Cardiac muscle cell (in vitro differentiated cells and primary cell): ENCODE results near the gene TRMT44. TPM values are rescaled to one million over a fixed set of nuclear protein-coding genes. Genes with fewer than 3 reads are reported as not detected.

Source experiments
- DNase-seq, 2 donors: peaks; one replicate each; pipeline versions ENCODE4 v3.0.0 to v3.0.0-alpha.2; 2010 to 2017; ENCODE audit warnings: low read depth in 1 of 2, low spot score in 1 of 2
- H3K27ac ChIP-seq: fragments of 200-600 bp; sonication (generic); 2 replicates; pipeline ENCODE4 v1.5.1; 2016
- H3K27me3 ChIP-seq: fragments of 200-600 bp; sonication (generic); 2 replicates; pipeline ENCODE4 v1.6.0; 2016; ENCODE audit warnings: control low read depth
- H3K36me3 ChIP-seq: fragments of 200-600 bp; sonication (generic); 2 replicates; pipeline ENCODE4 v1.5.1; 2016; ENCODE audit warnings: control low read depth
- H3K4me1 ChIP-seq: fragments of 200-600 bp; sonication (generic); 2 replicates; pipeline ENCODE4 v1.8.1; 2017; ENCODE audit warnings: low read depth, mild to moderate bottlenecking, mixed run types
- H3K4me3 ChIP-seq: fragments of 200-600 bp; sonication (generic); 2 replicates; pipeline ENCODE4 v1.5.1; 2016; ENCODE audit warnings: mild to moderate bottlenecking
- H3K9me3 ChIP-seq: fragments of 200-600 bp; sonication (generic); 2 replicates; pipeline ENCODE4 v1.5.1; 2017; ENCODE audit warnings: low read depth, mild to moderate bottlenecking, control low read depth
- polyA plus RNA-seq: library from polyadenylated mRNA; unstranded; fragments of >200 nt; fragmentation: Nextera tagmentation; extraction: Ambion mirVana; gene quantifications from 2 replicates; pipeline ENCODE4 v1.2.1, GENCODE V29; 2016
- total RNA-seq: library from RNA; depleted of rRNA; stranded (reverse); fragments of >200 nt; gene quantifications from 2 replicates; pipeline ENCODE4 v1.2.3, GENCODE V29; 2016
- TF ChIP-seq, protein P1 (sequence below): IDR thresholded peaks from 2 replicates; pipeline ENCODE4 v1.5.1; 2012; ENCODE audit warnings: low read depth, mild to moderate bottlenecking, low read length

Gene TRMT44
- total and polyA plus RNA-seq, 2 experiments from 2014 or later: 20.6 to 66.9 TPM

DNA sequence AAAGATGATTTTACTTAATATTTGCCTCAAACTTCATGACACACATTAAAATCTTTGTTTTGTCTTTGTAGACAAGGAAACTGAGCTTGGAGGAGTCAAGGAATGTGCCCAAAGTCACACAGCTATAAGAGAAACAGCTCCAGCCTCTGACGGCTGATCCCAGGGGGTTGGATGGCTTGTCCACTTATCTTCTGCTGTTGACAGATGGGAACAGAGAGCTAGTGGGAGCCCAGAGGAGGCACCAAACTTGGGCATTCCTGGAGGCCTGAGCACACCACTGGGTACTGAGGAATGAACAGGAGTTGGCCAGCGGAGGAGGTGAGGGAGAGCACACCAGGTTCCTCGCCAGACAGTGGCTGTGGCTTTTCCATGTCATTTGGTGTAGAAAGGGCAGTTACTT lies 83.2 kb downstream of the TRMT44 start:
- no peaks in the 10 kb centered on the region for H3K4me1 ChIP-seq
- H3K36me3 ChIP-seq: no peaks in the 10 kb centered on the region
- no peak overlapping the region for H3K4me3 ChIP-seq
- DNase-seq: peak in 1 of 2 donors; percentile 34
- H3K27me3 ChIP-seq: no peaks in the 10 kb centered on the region
- TF ChIP-seq, protein P1, sequence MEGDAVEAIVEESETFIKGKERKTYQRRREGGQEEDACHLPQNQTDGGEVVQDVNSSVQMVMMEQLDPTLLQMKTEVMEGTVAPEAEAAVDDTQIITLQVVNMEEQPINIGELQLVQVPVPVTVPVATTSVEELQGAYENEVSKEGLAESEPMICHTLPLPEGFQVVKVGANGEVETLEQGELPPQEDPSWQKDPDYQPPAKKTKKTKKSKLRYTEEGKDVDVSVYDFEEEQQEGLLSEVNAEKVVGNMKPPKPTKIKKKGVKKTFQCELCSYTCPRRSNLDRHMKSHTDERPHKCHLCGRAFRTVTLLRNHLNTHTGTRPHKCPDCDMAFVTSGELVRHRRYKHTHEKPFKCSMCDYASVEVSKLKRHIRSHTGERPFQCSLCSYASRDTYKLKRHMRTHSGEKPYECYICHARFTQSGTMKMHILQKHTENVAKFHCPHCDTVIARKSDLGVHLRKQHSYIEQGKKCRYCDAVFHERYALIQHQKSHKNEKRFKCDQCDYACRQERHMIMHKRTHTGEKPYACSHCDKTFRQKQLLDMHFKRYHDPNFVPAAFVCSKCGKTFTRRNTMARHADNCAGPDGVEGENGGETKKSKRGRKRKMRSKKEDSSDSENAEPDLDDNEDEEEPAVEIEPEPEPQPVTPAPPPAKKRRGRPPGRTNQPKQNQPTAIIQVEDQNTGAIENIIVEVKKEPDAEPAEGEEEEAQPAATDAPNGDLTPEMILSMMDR: no peak
- H3K9me3 ChIP-seq: no peaks in the 10 kb centered on the region
- no peak overlapping the region for H3K27ac ChIP-seq

DNA sequence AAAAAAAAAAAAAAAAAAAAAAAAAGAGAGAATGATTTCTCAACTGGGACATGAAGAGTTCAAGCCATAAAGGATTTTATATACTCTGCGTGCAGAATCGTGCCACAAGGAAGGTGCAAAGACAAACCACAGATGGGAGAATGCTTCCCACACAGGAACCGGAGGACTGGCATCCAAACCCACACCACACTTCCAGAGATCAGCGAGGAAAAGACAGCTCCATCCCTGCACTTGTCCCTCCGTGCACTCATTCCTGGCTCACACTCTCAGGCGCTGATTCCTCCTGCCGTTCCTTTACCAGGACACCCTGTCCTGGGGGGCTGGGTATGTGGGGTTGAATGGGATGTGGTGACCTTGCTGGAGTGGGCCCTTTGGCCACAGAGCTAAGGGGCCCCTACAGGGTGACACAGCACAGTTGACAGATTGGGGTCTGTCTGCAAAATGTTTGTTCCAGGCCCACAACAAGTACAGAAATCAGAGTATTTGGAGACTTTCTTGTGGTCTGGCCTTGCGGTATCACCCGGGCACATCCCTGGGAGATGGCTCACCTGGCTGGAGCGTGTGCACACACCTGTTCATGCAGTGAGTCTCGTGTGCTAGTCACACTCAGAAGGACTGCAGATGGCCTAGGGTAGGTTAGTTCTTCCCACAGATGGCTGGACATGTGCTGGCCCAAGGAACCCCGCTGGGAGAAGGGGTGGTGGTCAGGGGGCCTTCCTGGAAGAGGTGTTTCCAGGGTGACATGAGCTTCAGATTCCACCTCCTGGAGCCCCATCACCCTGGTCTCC lies 84.2 kb downstream of the TRMT44 start:
- Histone ChIP-seq H3K27ac (no peak overlapping the region), H3K27me3 (no peaks in the 10 kb centered on the region), H3K9me3 (no peaks in the 10 kb centered on the region), H3K4me3 (no peak overlapping the region), H3K4me1 (no peaks in the 10 kb centered on the region), H3K36me3 (no peaks in the 10 kb centered on the region)
- TF ChIP-seq, protein P1: no peak
- DNase-seq: no peak

DNA sequence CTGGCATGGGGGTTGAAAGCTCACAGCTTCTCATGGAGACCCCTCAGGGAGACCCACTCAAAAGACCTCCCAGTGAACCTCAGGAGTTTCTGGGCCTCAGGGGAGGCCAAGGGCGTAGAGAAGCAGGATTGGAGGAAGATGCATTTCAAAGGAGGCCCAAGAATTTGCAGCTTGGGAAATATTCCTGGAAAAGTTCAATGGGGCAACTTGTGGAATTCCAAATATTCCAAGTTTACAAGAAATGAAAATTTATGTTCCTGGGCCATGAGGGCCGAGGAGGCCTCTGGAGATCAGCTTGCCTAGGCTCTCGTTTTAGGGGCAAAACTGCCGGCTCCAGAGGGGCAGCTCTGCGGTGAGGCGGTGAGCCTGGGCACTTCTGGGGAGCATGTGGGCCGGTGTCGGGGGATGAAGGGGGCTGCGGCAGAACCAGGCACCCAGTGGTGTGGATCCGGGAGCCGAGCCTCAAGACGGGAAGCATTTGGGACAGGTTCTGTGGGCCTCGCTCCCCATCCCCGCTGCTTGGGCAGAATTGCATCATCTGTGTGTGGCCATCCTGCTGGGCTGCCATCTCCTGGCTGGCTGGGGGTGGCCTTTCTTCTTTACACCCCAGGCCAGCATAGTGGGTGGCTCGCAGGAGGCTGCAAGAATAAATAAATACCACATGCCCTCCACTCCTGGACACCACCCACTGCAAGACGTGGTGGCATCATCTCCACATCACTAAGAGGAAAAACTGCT lies 85.0 kb downstream of the TRMT44 start:
- Histone ChIP-seq H3K27ac (no peak overlapping the region), H3K4me3 (no peak overlapping the region), H3K4me1 (no peaks in the 10 kb centered on the region), H3K36me3 (no peaks in the 10 kb centered on the region), H3K9me3 (no peaks in the 10 kb centered on the region), H3K27me3 (no peaks in the 10 kb centered on the region)
- TF ChIP-seq, protein P1: no peak
- peak in 1 of 2 donors; percentile 69 for DNase-seq

Other genes starting within 250 kb of the TRMT44 start
- gene SH3TC1, start 241.5 kb upstream of the TRMT44 start, total RNA-seq: 3.8 and 4.6 TPM in 2 replicates
- 0.57 and 2.9 TPM in 2 replicates for gene SH3TC1, start 241.5 kb upstream of the TRMT44 start, polyA plus RNA-seq
- 8.9 and 15.7 TPM in 2 replicates for gene HTRA3, start 171.0 kb upstream of the TRMT44 start, total RNA-seq
- 6.9 and 17.4 TPM in 2 replicates for gene HTRA3, start 171.0 kb upstream of the TRMT44 start, polyA plus RNA-seq
- gene ACOX3, start 54 bp upstream of the TRMT44 start, total RNA-seq: 26.5 and 38.7 TPM in 2 replicates
- 19.1 and 31.0 TPM in 2 replicates for gene ACOX3, start 54 bp upstream of the TRMT44 start, polyA plus RNA-seq
- 0.63 TPM in 1 of 2 replicates, not detected in the other for gene GPR78, start 139.6 kb downstream of the TRMT44 start, total RNA-seq
- 0.13 TPM in 1 of 2 replicates, not detected in the other for gene GPR78, start 139.6 kb downstream of the TRMT44 start, polyA plus RNA-seq
- 5.6 and 12.0 TPM in 2 replicates for gene CPZ, start 152.0 kb downstream of the TRMT44 start, total RNA-seq
- gene CPZ, start 152.0 kb downstream of the TRMT44 start, polyA plus RNA-seq: 4.7 and 8.4 TPM in 2 replicates